ENCODE measurements around the gene WFDC1.

Gene WFDC1

DNA sequence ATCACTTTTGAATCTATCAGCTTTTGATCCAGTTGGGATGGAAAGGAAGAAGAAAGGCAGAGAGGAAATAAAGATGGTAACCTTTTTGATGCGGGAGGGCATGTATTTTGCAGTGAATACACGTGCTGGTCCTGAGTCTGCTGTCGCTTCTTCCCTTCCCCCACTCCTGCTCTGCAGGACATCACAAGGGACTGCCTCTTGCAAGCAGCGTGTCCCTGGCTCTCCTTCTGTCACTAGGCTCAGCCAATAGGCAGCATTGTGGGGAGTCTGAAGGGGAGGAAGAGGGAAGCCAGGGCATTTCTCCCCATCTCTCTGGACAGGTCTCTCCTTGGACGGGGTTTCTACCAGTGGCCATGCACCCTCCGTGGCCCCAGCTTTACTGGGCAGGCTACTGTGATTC is 15.7 kb upstream of the WFDC1 start:
- no peak overlapping the region for H3K4me3 ChIP-seq (ENCODE audit: low read depth, low read length)
- TF ChIP-seq, protein P1, sequence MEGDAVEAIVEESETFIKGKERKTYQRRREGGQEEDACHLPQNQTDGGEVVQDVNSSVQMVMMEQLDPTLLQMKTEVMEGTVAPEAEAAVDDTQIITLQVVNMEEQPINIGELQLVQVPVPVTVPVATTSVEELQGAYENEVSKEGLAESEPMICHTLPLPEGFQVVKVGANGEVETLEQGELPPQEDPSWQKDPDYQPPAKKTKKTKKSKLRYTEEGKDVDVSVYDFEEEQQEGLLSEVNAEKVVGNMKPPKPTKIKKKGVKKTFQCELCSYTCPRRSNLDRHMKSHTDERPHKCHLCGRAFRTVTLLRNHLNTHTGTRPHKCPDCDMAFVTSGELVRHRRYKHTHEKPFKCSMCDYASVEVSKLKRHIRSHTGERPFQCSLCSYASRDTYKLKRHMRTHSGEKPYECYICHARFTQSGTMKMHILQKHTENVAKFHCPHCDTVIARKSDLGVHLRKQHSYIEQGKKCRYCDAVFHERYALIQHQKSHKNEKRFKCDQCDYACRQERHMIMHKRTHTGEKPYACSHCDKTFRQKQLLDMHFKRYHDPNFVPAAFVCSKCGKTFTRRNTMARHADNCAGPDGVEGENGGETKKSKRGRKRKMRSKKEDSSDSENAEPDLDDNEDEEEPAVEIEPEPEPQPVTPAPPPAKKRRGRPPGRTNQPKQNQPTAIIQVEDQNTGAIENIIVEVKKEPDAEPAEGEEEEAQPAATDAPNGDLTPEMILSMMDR (IDR thresholded peaks at IDR 0.05; ENCODE audit: low read depth, low read length, missing control alignments): no peak
- no peak for DNase-seq (ENCODE audit: low read depth)

DNA sequence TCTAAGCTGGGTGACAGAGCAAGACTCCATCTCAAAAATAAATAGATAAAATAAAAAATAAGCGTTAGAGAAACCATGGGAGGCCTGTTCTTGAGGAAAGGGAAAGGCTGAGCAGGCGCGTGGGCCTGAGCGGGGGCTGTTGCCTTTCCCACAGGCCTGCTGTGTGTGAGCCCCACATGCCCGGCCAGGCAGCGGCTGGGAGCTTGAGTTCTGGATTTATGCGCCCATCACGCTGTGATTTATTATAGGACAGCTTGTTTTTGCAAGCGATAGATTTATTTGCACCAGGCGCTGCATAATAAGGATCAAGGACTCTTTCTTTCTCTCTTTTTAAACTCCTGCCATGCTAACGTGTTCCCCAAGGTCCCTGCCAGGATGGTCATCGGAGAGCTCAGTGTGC is 14.8 kb upstream of the WFDC1 start:
- DNase-seq (ENCODE audit: low read depth): no peak
- no peak overlapping the region for H3K4me3 ChIP-seq (ENCODE audit: low read depth, low read length)
- TF ChIP-seq, protein P1 (IDR thresholded peaks at IDR 0.05; ENCODE audit: low read depth, low read length, missing control alignments): no peak

DNA sequence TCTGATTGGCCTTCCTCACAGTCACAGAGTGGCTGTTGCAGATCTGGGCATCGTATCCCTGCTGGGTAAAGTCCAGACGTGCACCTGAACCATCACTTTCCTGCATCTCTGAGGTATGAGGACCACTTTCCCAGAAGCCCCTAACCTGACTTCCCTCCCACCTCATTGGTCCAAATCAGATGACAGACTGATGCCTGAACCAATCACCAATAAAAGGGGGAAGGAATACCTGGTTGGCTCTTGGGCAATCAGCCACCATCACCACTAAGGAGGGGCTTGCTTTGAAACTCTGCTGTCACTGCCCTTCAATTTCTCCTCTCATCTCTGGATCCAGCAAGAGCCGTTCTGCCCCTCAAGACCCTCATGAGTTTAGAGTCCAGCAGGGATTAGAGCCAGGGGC is 13.6 kb upstream of the WFDC1 start:
- TF ChIP-seq, protein P1 (IDR thresholded peaks at IDR 0.05; ENCODE audit: low read depth, low read length, missing control alignments): no peak
- DNase-seq (ENCODE audit: low read depth): peak; percentile 21
- no peak overlapping the region for H3K4me3 ChIP-seq (ENCODE audit: low read depth, low read length)

DNA sequence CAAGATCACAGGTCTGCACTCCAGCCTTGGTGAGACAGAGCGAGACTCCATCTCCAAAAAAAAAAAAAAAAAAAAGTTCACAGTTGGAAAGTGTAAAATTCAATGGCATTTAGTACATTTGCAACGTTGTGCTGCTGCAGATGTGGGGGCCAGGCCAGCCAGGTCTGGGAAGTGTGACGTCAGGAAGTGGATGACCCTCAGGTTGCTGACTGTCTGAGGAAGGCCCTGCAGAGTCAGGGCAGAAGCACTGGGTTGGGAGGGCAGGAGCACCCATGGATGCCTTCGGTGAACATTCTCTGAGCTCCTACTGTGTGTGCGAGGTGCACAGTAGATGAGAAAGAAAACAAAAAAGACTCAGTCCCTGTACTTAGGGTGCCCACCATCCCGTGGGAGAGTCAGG is 12.1 kb upstream of the WFDC1 start:
- H3K4me3 ChIP-seq (ENCODE audit: low read depth, low read length): no peak overlapping the region
- DNase-seq (ENCODE audit: low read depth): no peak
- TF ChIP-seq, protein P1 (IDR thresholded peaks at IDR 0.05; ENCODE audit: low read depth, low read length, missing control alignments): no peak

DNA sequence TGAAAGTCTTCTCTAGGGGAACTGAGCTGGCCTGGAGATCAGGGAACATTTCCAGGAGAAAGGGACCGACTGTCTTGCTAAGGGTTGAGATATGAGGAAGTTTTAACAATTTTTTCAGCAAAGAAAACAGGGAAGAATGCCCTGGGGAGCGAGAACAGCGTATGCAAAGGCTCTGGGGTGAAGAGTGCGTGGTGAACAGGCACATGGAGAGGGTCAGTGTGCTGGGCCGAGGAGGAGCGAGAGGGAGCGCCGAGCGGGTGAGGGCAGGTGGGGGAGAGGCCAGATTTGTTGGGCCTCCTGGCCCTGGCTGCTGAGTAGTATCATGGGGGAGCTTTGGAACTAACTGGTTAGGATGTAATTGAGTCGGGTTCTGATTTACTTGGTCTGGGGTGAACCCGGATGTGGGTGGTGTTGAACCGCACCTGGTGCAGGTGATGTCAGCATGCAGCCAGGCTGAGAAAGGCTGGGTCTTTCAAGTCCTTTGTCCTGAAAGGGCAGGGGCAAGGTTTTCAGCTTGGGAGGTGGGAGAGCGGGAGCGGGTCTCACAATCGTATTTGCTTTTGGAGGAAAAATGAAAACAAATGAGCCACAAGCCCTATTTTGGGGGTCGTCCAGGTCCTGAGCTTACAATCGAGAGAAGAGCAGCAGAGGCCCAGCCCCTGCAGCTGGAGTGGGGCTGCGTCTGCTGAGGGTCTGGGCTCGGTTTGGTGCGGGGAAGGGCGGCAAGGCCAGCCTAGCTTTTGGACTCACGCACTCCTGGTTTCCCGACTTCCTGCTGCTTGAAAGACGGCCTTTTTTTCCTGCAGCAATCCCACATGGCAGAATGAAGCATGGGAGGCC is 11.1 kb upstream of the WFDC1 start:
- no peak for DNase-seq (ENCODE audit: low read depth)
- no peak overlapping the region for H3K4me3 ChIP-seq (ENCODE audit: low read depth, low read length)
- TF ChIP-seq, protein P1 (IDR thresholded peaks at IDR 0.05; ENCODE audit: low read depth, low read length, missing control alignments): no peak

DNA sequence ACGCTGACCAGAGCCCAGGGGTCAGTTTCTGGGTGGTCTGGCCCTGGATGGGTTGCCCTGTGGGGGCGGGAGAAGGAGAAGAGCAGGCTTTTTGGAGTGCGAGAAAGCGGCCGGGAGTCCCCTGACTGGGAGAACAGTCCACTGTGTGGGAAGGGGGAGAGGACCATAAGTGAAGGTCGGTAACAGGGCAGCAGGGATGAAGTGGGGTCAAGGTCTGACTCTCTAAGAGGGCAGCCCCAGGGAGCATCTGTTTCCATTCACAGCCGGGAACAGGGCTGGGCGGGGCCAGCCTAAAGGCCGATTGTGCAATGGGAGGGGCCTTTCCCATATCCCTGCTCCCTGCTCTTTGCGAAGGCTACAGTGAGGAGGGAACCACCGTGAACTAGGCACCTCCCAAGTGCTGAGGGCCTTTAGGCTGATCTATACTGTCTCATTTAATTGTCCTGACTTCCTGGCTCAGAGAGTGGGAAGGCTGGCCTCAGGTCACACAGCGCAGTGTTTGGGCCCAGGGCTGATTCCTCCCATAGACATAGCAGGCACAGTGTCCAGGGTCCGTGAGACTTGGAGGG is 10.4 kb upstream of the WFDC1 start:
- TF ChIP-seq, protein P1 (IDR thresholded peaks at IDR 0.05; ENCODE audit: low read depth, low read length, missing control alignments): no peak
- H3K4me3 ChIP-seq (ENCODE audit: low read depth, low read length): no peak overlapping the region
- DNase-seq (ENCODE audit: low read depth): no peak
